Osteocyte (in vitro differentiated cells): ENCODE data around the gene GINS2. TPM values are rescaled to one million over a fixed set of nuclear protein-coding genes. Genes with fewer than 3 reads are reported as not detected.

Experiments
- DNase-seq: peaks from one replicate; pipeline ENCODE4 v3.0.0; 2021; ENCODE audit warnings: mixed read lengths; ENCODE audit not compliant: unreplicated experiment; ENCODE audit errors: extremely low spot score
- H3K27ac Mint-ChIP-seq: one replicate; pipeline ENCODE4 v1.8.0; 2021; ENCODE audit warnings: mild to moderate bottlenecking, mixed read lengths; ENCODE audit not compliant: unreplicated experiment
- H3K27me3 Mint-ChIP-seq: one replicate; pipeline ENCODE4 v1.8.0; 2021; ENCODE audit warnings: mixed read lengths; ENCODE audit not compliant: unreplicated experiment
- H3K36me3 Mint-ChIP-seq: one replicate; pipeline ENCODE4 v1.8.0; 2021; ENCODE audit warnings: mixed read lengths; ENCODE audit not compliant: unreplicated experiment
- H3K4me1 Mint-ChIP-seq: one replicate; pipeline ENCODE4 v1.8.0; 2021; ENCODE audit warnings: mixed read lengths; ENCODE audit not compliant: unreplicated experiment
- H3K4me3 Mint-ChIP-seq: one replicate; pipeline ENCODE4 v1.8.0; 2021; ENCODE audit warnings: mild to moderate bottlenecking, moderate library complexity, mixed read lengths; ENCODE audit not compliant: unreplicated experiment
- H3K9me3 Mint-ChIP-seq: one replicate; pipeline ENCODE4 v1.8.0; 2021; ENCODE audit warnings: mixed read lengths; ENCODE audit not compliant: unreplicated experiment
- CTCF ChIP-seq: fragments of 200-600 bp; sonication (generic); IDR thresholded peaks from 2 replicates; pipeline ENCODE4 v1.5.0; 2021; ENCODE audit warnings: antibody characterized with exemption, mild to moderate bottlenecking, moderate library complexity
- total RNA-seq: library from RNA; stranded (reverse); gene quantifications from 2 replicates; pipeline ENCODE4 v1.2.1, GENCODE V29; 2021

The GINS2 gene
- total RNA-seq, 1 donor from 2014 or later = 5.7 TPM

GRCh38 chr16:85649411-85650134 is 39.2 kb downstream of the GINS2 start:
- Mint-ChIP-seq H3K27ac (no peak overlapping the region), H3K4me3 (no peak overlapping the region), H3K27me3 (no peaks in the 10 kb centered on the region), H3K9me3 (no peaks in the 10 kb centered on the region), H3K4me1 (peaks cover 13% of the 10 kb centered on the region), H3K36me3 (peaks cover 3% of the 10 kb centered on the region)
- no peak for TF ChIP-seq CTCF
- DNase-seq = no peak

- H3K27ac Mint-ChIP-seq = no peak overlapping the region
- DNase-seq = no peak
- TF ChIP-seq CTCF = no peak
- H3K4me3 Mint-ChIP-seq = no peak overlapping the region
- H3K27me3 Mint-ChIP-seq = no peaks in the 10 kb centered on the region
- peaks cover 13% of the 10 kb centered on the region for H3K4me1 Mint-ChIP-seq
- peaks cover 3% of the 10 kb centered on the region for H3K36me3 Mint-ChIP-seq
- H3K9me3 Mint-ChIP-seq = no peaks in the 10 kb centered on the region
Observed at GRCh38 chr16:85648805-85649204, 39.9 kb downstream of the GINS2 start.

- Mint-ChIP-seq H3K9me3 (no peaks in the 10 kb centered on the region), H3K4me3 (no peak overlapping the region), H3K4me1 (peaks cover 13% of the 10 kb centered on the region), H3K27ac (no peak overlapping the region), H3K27me3 (no peaks in the 10 kb centered on the region), H3K36me3 (peaks cover 3% of the 10 kb centered on the region)
- TF ChIP-seq CTCF = no peak
- DNase-seq = no peak
Observed at GRCh38 chr16:85648070-85648714, 40.6 kb downstream of the GINS2 start.

GRCh38 chr16:85646976-85647375 is 41.8 kb downstream of the GINS2 start:
- Mint-ChIP-seq H3K27ac (no peak overlapping the region), H3K9me3 (no peaks in the 10 kb centered on the region), H3K27me3 (no peaks in the 10 kb centered on the region), H3K36me3 (peaks cover 3% of the 10 kb centered on the region), H3K4me1 (peaks cover 7% of the 10 kb centered on the region), H3K4me3 (no peak overlapping the region)
- TF ChIP-seq CTCF = no peak
- DNase-seq = no peak

- DNase-seq = no peak
- no peak overlapping the region for H3K4me3 Mint-ChIP-seq
- H3K27ac Mint-ChIP-seq = no peak overlapping the region
- peaks cover 3% of the 10 kb centered on the region for H3K36me3 Mint-ChIP-seq
- no peaks in the 10 kb centered on the region for H3K9me3 Mint-ChIP-seq
- H3K27me3 Mint-ChIP-seq = no peaks in the 10 kb centered on the region
- TF ChIP-seq CTCF = no peak
- H3K4me1 Mint-ChIP-seq = peaks cover 4% of the 10 kb centered on the region
Observed at GRCh38 chr16:85646358-85646907, 42.3 kb downstream of the GINS2 start.
